Bone marrow (tissue), 2 donors: ENCODE measurements around the gene CCDC148.
A peak's percentile ranks its signal among the peaks of the same experiment; 100 is the strongest.

Experiments used
- DNase-seq, 2 donors: peaks; one replicate each; lab custom pipeline; 2025; lab: John Stamatoyannopoulos, UW

CCDC148 gene

DNA sequence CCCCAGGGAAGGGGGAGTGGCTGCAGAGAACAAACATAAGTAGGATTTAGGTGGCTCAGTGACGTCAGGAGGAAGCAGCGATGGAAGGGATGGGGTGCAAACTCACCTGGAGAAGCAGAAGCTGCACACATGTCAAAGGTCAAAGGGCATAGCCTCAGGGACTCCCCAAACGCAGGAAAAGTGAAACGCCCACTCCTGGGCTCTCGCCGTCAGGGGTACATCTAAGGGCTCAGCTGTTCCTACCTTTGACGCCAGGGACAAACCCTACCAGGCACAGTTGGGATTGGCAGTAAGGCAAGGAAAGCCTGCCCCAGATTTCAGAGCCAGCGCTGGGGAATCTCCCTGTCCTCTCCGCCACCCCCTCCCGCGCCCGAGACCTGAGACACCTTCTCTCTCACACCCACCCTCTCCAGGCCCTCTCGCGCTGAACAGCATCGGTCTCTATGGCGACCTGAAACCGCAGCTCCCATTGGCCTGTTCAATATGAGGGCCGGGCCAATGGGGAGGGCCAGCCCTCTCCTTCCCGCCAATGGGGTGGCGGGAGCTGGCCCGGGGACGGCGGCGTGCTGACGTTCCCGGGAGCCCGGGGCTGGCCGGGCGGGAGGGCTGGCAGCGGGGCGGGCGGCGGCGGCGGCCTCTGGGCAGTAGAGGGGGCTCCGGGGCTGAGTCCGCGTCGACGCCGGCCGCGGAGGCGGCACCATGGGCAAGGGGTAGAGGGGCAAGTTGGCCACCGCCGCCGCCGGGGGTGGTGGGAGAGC is at the start of gene CCDC148, which contains the start of gene PKP4:
CCDC148 (minus strand) TSS at position 445 of the 758 bp plus-strand sequence; CDS start at position 131, 314 bp downstream.
PKP4 (plus strand) TSS at position 644 of the 758 bp plus-strand sequence. CDS start 76,233 bp downstream, outside the sequence.
- DNase-seq, result peak; percentile 49 to 67

DNA sequence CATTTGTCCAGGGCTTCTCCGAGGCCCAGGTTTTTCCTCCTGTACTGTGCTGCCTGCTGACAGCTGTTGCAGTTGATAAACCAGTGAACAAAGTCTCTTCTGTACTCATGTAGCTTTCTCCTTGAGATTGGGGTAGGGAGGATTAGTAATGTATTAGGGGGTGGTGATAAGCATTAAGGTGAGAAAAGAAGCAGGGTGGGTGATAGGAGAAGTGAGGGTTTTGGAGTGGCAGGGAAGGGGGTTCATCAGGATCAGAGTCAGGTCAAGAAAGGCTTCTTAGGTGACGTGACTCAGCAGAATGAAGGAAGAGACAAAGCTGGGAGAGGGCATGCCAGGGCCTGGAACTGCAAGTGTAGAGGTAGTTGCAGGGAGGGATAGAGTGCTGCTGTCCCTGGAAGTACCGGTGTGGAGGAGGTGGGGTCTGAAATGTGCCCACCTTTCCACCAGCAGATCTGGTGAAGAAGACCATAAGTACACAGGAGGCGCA is 48.9 kb upstream of the CCDC148 start:
- DNase-seq, result no peak

DNA sequence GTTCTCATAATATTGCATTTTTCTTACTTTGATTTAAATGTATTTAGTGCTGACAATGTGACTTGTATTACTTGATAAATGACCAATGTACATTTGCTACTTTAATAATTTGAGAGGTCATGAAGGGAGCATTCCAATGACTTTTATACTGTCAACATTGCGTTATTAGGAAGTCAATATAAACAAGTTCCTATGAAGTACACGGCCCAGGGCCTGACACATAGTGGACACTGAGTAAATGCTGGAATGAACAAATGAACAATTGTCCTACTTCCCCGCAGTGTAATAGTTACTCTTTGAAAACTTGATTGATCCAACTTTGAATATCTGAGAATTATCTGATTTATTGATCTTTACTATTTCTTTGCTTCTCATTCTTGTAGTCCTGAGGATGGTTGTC is 47.5 kb upstream of the CCDC148 start:
- no peak for DNase-seq

DNA sequence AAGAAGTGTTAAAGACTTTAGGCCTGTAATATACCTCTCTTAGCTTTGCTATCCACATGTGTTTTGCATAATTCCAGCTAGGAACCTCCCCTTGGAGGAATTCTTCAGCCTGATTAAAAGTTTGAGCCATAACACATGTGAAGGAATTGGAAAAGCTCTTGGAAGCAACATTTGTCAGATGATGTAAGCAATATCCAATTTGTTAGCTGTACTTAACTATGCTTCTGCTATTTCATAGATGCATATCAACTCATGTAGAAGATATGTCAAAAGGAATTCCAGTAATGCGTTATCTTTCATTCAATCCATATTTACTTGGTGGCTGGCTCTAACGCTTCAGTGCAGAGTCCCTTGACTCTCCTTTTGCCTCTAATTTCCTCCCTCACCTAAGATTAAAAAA is 46.4 kb upstream of the CCDC148 start:
- no peak for DNase-seq

DNA sequence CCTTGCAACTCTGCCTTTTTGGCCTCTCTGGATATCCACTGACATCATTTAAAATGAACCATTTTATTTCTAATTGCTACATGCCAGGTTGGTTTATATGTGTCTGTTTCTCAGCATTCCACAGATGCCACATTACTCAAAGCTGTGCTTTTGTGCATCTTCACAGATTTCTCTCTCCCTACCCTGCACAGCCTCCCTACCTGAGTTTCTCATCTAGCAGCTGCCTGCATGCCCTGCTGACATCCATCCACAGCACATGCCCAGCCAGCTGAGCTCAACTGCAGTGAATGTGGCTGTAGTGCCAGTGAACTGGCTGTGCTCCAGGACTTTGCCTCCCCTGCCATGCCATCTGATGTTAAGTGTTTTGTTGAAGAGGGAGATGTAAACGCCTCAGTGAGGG is 44.7 kb upstream of the CCDC148 start:
- DNase-seq, result no peak

DNA sequence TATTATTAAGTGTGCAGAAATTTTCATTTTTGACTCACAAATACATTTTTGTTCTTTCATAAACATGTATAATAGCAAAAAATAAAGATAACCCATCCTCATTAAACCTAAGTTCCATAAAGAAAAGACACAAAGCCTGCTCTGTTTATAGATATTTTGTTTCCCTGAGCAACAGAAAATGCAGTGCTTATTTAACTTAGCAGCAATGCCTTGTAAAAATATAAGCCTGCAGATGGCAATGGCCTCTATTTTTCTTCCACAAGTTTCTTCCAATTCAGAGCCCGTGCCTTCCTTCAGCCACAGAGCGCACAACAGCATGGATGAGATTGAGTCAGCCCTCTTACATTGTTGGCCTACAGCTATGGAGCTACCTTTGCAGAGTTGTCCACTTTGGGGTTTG is 43.8 kb upstream of the CCDC148 start:
- no peak for DNase-seq

DNA sequence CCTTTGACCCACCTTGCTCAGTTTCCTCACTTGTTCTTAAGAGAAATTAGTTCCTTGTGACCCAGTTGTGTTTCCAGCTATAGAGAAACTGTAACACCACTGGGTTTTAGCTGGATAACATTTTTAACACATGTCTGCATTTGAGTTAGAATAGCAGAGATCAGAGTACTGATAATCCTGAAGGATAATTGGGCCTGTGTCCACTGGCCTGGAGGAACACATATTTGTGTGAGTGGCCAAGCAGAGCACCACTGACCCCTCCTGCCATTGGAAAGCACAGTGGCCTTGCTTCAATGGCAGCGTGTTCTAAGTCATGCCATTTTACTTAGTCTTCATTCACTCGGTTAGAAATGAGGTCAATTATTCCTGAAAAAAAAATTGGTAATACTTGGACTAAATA is 42.8 kb upstream of the CCDC148 start:
- no peak for DNase-seq

DNA sequence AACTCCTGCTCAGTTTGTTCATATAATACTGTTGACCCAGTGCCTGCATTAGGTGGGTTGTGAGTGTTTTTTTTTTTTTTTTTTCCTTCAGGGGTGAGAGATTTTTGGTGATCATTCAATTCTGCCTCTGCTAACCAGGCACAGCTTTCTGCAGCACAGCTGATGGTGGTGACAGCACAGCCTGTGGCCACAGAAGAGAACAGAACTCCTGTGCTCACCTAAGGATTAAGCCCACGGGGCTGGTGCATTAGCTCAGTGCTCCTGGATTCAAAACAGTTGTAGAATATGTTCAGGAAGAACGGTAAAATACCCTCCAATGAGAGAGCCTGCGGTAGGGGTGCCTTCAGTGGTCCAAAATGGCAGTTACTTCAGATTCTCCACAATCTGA is 42.2 kb upstream of the CCDC148 start:
- no peak for DNase-seq

DNA sequence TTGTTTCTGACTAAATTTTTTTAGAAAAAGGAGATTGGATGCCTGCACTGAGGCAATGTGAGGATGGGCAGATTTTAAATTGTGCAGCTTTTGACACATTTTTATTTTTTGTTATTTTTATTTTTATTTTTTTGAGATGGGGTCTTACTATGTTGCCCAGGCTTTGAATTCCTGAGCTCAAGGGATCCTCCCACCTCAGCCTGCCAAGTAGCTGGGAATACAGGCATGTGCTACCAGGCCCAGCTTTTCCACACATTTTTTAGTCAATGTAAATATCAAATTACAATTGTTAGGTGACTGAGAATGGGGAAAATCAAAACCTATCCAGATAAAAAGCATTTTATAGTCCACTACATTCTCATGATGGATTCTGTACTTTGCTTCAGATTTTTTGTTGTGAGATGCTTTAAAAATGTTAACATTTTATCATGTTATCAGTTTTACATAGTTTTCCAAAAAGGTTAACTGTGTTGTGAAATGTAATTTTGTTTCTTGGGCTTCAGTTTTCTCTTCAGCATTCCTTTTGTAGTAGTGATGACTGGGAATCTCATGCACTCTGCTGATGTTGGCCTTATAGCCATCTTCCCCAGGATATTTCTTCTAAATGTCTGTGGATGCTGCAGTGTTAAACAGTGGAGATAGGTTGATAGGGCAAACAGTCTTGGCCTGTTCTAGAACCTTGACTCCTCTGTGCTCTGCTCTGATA is 41.6 kb upstream of the CCDC148 start:
- DNase-seq, result no peak

DNA sequence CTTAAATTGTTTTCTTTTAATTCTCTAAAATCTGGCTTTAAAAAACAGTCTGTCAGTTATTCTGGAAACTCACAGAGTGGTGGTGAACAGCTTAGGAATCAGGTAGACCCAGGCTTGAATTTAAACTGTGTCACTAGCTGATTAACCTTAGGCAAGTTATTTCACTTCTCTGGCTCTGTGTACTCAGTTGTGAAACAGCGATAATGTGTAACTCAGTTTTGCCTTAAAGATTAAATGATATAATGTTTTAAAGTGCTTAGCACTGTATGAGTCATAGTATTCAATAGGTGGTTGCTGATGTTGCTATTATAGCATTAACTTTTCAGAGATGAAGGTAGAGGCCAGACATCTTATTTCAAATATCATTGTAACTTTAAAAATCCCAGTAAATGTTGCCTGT is 40.9 kb upstream of the CCDC148 start:
- no peak for DNase-seq

DNA sequence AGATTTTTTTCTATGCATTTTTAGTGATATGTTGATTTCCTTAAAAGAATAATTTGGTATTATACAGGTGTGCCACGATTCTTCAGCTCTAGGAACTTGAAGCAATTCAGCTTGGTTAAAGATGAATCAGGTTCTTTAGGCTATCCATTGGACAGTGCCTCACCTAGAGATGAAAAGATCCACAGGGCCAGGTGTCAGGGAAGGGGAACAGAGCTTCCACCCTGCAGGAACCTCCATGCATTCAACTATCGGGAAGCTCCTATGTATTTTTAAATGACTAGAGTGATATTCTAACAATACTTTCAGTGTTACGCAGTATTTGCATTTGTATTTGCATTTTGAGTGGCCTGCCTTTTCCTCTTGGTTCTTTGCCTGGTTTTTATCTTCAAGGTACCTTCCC is 40.4 kb upstream of the CCDC148 start:
- no peak for DNase-seq

DNA sequence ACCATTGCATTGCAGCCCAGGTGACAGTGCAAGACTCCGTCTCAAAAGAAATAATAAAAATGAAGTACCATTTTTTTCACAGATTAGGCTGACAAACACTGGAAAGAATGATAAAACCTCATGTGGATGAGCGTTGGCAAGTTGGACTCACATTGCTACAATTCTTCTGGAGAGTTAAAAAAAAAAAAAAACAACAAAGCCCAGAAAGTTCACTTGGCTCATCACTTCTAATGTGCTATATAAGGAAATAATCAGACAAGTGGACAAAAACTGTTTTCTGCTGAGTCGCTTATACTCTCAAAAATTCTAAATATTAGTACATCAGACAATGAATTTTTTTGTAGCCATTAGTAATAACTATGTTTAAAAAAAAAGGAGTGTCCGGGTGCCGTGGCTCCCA is 38.6 kb upstream of the CCDC148 start:
- no peak for DNase-seq

DNA sequence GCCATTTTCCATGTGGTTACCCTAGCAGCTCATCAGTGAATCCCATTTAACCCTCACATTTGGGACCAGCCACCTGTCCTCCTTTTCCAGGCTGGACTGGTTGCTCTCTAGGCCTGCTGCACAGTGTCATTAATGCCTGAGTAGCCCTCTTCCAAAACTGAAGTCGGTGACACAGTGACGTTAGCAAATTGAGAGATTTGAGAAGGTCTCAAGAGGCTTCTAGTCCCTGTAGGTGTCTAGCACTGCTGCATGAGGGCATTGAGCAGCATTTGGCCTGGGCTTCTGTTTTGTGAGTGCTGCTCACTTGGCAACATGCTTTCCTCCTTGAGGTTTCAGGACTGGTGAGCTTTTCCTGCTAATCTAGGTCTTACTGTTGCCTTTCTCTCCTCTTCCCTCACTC is 36.9 kb upstream of the CCDC148 start:
- DNase-seq, result no peak

DNA sequence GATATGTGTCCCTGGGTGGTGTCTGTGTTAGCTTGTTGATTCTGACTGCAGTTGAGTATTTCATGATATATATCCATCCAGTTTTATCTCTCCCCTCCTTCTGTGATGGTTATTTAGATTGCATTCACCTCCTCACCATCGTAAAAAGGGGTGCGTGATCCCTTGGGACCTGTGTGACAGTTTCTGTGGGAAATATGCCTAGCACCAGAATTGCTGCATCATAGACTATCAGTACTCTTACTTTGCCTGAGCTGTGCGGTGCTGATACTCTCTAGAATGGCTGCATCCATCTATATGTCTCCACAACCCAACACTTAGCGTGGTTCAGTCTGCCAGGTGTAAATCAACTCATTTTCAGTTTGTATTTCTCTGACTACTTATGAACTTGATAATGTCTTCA is 34.5 kb upstream of the CCDC148 start:
- no peak for DNase-seq

DNA sequence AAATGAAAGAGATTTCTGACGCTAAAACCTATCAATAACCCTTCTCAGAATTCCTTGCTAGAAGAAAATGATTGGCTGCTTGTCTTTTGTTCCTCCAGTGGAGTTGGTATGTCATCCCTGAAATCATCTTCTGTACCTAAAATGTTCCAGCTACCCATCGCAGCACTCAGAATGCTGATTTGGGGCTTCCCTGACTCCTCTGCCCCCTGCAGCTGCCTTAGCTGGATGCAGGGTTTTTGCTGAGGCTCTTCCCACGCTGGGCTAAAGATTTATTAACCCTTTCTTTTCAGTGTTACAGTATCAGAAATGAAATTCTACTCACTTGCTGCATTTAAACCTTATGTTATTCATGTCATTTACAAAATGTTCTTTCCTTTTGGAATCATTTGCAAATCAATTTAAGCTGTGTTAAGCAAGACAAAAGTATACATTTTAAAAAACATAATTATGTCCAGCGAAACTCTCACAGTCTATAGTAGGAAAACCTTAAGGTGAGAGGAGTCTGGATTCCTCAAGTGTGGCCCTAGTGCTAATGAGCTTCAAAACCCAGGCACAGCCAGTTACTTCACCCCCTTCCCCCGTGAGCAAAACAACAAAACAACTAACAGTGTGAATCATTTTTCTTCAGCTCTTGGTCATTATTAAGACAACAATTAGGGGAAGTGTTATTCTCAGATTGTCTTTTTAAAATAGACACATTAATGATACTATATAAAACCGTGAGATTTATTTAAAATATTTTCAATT is 33.0 kb upstream of the CCDC148 start:
- DNase-seq, result no peak

DNA sequence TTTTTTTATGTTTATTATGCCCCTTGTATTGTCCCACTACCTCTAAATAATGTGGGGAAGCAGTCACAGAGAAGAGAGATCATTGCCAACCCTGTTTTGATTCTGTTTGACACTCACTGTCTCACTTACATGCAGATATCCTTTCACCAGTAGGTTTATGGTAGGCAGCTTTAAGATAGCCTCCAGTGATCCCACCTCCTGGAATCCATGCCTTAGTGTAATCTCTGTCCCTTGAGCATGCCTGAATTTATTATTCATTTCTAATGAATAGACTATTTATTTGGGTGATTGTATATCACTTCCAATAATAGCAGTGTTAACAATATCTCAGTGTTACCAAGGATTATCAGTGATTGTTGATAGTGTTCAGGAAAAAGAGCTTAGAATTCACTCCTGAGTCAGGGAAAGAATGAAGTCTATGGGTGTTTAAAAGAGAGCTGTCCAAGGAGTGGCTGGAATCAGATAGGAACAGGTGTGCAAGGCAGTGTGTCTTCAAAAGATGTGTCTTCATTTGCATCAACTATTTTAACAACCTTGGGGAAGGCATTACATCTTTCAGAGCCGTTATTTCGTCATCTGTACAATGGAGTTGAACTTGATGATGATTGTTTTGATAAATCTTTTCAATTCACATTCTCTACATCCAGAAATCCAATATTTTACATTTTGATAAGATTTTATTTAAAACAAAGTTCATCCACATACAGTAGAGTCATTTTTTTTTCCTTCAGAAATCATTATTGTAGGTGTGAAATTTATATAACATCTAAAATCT is 32.1 kb upstream of the CCDC148 start:
- no peak for DNase-seq

DNA sequence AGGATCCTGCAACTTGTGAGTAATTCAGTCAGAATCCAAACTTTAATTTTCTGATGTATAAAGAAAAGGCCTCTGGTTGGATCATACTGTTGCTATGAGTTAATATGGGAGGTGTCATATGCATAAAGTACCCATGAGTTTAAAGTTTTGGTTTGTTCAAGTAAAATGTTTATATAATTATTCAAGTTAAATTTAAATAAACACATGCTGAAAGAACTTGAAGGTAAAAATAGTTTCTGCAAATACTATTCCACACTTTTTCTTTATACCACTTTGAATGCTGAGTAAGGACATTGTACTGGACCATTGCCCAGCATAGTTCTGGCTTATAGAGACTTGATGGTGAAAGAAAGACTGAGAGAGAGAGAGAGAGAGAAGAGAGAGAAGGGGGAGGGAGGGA is 30.9 kb upstream of the CCDC148 start:
- DNase-seq, result no peak

DNA sequence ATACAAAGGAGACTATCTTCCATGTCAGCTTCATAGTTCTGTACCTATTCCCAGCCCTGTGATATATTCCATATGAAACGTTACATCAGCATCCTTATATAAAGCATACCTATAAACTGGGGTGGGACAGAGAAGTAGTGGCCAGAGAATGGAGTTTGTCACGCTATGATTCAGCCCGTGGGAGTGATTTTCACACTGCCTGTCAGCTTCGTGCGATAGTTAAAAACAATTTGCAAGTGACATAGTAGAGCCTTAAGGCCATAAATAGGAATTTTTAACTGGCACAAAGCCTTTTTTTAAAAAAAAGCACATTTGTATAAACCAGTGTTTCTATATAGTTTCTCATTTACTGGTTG is 30.4 kb upstream of the CCDC148 start:
- DNase-seq, result no peak

DNA sequence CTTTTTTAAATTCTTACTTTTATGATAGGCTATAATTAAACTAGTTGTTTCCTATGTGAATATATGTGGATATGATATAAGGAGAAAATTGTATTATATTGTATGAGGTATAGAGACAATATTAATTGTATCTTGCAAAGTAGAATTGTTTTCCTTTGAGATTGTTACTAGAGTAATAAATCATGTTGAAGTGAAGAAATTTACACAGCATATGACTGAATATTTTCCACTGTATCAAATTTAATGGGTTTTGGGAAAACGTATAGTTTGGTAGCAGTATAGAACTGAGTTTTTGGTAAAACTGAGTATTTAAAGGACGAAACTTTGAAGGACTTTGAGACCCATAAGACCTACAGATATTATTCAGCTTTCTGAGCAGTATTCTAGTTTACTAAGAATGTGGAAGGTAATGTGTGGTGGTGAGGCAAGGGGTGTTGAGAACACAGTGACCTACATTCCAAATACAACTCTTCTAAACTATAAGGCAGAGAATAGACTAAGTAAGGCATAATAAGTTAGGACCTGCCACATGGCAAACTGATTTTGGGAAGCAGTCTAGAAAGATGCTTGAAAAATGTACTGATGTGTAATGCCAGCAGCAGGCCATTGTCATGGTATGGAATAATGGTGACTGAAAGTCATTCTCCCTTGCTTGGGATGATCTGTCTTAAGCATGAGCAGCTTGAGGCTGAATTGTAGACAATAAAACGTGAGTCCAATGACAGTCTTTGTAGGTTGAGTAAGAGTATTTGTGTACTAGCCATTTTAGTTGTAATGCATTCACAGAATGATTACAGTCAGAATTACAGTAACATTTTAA is 29.8 kb upstream of the CCDC148 start:
- DNase-seq, result no peak

DNA sequence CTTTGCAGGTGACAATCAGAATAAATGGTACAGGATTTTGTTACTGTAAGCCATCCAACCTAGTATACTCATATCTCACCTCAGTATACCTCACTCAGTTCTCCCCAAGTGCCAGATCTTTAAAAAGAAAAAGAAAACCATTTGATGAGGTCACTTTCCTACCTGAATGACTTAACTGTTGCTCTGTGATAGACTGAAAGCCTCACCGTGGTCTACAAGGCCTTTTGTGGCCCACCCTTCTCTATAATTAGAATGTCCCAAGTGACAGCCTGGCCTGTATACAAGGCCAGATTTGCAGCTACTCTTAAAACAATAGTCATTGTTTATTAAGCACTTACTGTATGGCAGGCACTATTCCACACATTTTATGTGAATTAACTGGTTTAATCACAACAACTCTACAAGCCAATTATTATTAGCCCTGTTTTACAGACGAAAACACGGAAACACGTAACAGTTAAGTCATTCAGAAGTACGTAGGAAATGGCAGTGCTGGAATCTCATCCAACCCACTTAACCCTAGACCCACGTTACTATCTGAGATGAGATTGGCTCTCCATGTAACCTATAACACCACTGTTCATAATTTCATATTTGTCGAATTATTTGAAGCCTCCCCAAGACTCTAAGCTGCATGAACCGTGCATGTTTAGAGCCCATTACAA is 28.5 kb upstream of the CCDC148 start:
- no peak for DNase-seq

DNA sequence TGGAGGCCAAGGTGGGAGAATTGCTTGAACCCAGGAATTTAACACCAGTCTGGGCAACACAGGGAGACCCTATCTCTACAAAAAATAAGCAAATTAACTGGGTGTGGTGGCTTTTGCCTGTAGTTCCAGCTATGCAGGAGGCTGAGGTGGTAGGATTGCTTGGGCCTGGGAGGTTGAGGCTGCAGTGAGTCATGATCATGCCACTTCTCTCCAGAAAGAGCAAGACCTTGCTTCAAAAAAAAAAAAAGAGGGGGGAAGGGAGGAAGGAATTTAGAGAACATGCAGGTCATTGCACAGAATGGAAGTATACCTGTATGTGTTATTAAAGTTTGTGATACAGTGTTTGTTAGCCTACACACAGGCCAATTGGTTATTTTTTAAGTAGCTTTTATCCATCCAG is 26.0 kb upstream of the CCDC148 start:
- DNase-seq, result no peak
